Measurements from ENCODE around the gene CCDC124.
"Not testable (repeated sequence)": the region's sequence is repeated elsewhere in the genome, so short reads cannot be mapped to it uniquely, and the experiment has no call there.

CCDC124 gene

GRCh38 chr19:17957149-17957849 is 24.5 kb downstream of the CCDC124 start:
- no peak for DNase-seq

GRCh38 chr19:17957885-17958284 is 25.1 kb downstream of the CCDC124 start:
- DNase-seq, result no peak

DNA sequence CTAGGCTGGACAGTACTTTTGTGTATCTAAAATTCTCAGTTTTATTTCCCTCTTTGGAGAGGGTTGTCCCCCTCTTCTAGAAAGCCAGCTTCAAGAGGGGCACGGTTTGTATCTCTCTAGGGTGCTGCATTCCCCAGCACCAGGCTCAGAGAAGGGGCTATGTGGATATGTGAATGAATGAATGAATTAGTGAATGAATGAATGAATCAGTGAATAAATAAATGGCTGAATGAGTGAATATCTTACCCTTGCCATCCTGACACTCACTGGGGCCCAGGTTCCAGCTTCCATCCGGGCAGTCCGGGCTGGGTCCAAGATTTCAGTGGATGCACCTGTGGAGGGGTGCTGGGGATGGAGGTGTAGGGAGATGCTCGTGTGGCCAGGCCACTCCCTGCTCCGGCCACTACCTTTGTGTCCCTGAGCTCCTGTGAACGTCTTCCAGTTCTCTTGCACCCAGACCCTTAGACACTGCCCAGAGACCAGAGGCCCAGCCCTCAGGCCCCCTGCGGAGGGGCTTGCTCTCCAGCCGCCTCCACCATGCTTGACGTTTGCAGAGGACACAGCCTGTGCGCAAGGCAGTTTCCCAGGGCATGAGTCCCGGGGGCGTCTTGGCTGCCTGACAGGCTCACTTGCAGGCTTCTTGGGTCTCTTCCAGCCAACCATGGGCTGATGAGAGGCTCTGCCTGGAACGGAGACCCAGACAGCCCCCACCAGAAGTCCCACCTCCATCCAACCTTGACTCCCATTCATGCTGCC is 31.3 kb downstream of the CCDC124 start:
- no peak for DNase-seq

GRCh38 chr19:17965370-17966128 is 32.7 kb downstream of the CCDC124 start:
- no peak for DNase-seq

DNA sequence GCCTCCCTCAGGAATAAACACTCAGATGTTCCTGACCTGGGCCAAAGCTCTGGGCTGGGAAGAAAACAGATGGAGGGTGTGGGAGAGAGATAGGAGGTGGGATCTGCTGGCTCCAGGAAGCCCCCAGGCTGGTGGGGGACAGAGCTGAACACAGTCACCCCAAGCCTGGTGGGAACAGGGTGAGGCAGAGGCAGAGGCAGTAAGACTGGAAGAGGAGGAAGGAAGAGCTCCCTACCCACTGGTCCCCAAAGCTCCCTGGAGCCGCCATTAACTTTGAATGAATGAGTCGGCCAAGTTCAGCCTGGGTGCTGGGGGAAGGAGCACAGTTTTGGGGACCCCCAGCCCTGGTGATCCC is 33.3 kb downstream of the CCDC124 start:
- no peak for DNase-seq

GRCh38 chr19:17966550-17967256 is 33.9 kb downstream of the CCDC124 start, which contains the start of gene KCNN1:
Gene KCNN1 (plus strand): TSS chr19:17967107. CDS start chr19:17973889, 6,782 bp downstream.
- no peak for DNase-seq

GRCh38 chr19:17967257-17968051 is 34.6 kb downstream of the CCDC124 start:
- DNase-seq, result no peak

DNA sequence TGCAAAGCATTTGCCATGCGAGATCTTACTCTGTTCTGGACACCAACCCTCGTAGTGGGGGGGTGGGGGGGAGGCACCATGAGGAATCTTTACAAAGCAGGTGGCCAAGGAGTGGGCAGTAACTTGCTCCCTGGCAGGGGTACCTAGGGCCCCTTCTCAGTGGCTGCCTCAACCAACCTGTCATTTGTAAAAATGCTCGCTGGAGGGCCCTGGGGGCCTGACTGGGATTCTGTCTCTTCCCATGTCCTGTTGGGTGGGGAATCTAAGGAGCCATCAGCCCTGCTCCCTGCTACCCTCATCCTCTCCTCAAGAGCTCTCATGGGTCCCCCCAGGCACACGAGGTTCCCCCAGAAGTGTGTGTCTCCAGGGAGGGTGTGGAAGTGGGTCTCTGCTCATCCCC is 35.5 kb downstream of the CCDC124 start:
- no peak for DNase-seq

DNA sequence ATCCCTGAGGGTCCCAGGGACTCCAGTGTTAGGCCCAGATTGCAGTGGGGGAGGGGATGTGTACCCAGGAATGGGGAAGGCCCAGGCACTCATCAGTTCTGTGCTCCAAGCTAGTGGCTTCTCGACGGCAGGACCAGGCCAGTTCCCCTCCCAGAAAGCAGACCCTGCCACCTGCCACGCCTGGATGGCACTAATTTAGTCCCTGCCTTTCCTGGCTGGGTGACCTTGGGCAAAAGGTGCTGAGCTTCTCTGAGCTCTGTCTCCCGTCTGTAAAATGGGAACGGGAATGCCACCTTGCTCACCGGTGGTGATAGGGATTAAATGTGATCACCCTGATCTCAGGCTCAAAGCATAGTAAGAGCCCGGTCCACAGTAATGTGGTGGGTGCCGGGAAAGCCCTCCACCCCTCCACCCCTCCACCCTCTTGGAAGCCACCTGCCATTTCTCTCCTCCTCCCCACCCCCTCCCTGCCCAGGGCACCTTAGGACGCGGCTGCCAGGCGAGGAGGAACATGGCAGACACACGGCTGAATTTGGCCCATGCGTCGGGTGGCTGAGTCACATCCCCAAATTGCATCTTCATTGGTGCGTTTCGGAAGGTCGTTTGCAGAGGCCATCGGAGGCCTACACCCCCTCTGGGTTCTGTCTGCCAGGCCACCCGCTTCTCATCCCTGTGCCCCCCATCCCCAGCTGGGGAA is 36.4 kb downstream of the CCDC124 start:
- no peak for DNase-seq

DNA sequence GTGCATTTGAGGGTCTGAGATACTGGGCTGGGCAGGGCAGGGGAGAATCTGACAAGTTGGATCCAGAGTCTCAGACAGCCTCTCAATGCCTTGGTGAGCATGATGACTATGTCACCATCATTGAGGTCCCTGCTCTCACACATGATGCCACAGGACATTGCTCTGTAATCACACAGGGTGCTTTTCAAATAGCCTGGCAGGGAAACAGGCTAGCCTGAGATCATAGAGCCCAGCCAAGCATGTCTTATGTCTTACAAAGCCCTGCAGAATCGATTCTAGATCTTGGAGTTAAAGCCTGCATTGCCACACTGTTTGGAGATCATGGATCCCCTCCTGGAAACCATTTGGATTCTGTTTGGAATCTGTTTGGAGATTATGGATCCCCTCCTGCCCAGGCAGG is 39.4 kb downstream of the CCDC124 start:
- DNase-seq, result no peak

DNA sequence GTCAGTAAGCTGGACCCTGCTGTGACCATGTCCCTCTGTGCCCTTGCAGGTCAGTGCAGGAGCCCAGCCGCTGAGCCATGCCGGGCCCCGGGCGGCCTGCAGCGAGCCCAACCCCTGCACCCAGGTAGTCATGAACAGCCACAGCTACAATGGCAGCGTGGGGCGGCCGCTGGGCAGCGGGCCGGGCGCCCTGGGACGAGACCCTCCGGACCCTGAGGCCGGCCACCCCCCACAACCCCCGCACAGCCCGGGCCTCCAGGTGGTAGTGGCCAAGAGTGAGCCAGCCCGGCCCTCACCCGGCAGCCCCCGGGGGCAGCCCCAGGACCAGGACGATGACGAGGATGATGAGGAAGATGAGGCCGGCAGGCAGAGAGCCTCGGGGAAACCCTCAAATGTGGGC is 40.9 kb downstream of the CCDC124 start:
- no peak for DNase-seq

- no peak for DNase-seq
These were observed 41.7 kb downstream of the CCDC124 start for GRCh38 chr19:17974551-17974950.

- no peak for DNase-seq
These were observed 42.2 kb downstream of the CCDC124 start for GRCh38 chr19:17975032-17975431.

DNA sequence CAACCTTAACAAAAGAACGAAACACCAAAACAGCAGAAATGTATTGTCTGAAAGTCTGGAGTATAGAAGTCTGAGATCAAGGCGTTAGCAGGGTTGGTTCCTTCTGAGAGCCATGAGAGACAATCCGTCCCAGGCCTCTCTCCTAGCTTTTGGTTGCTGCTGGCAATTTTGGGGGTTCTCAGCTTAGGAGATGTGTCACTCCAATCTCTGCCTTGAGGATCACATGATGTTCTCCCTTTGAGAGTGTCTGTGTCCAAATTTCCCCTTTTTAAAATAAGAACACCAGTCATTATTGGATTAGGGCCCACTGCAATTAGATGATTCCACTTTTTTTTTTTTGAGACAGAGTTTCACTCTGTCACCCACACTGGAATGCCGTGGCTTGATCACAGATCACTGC is 44.2 kb downstream of the CCDC124 start:
- no peak for DNase-seq

DNA sequence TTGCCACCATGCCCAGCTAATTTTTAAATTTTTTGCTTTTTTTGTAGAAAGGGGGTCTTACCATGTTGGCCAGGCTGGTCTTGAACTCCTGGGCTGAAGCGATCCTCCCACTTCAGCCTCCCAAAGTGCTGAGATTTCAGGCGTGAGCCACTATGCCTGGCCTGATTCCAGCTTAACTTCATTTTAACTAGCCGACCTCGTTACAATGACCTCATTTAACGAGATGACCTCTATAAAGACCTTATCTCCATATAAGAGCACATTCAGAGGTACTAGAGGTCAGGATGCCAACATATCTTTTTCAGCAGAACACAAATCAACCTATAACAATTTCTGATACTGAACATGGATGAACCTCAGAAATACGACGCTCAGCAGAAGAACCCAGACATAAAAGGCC is 44.7 kb downstream of the CCDC124 start:
- no peak for DNase-seq

GRCh38 chr19:17981611-17982010 is 48.8 kb downstream of the CCDC124 start:
- no peak for DNase-seq

DNA sequence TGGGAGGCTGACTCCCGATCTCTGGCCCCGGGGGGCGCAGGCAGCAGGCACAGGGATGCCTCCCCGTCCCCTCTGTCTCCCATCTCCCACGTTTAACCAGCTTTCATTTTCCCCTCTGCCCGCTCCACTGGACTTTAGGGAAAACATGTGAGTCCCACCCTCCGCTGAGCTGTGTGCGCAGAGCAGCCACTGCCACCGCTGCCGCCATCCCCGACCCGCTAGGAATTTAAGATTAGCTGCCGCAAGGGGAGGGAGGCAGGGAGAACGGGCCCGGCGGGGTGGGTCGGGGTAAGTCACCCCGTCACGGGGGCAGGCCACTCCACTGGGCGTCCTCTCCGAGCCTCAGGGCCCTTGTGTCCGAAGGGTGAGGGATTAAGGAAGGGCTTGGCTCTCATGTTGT is 49.6 kb downstream of the CCDC124 start:
- DNase-seq, result no peak

- DNase-seq, result no peak
These were observed 52.4 kb downstream of the CCDC124 start for GRCh38 chr19:17985037-17985818.

- DNase-seq, result not testable (repeated sequence)
These were observed 53.8 kb downstream of the CCDC124 start for GRCh38 chr19:17986569-17986968.

- DNase-seq, result no peak
These were observed 55.3 kb downstream of the CCDC124 start for GRCh38 chr19:17988161-17988560.
